ENCODE results near the gene GP9.

GRCh38 chr3:129037093-129037419 is 23.5 kb upstream of the GP9 start:
- TF ChIP-seq CTCF (conservative IDR thresholded peaks at IDR 0.05; ENCODE audit: low read depth, low read length) (no peak), EZH2 (IDR thresholded peaks at IDR 0.05; ENCODE audit: borderline replicate concordance, low read depth, low read length, poor library complexity, severe bottlenecking) (no peak)

All from A673 (cell line).